ENCODE data around the gene PRRC2A. TPM values are rescaled to one million over a fixed set of nuclear protein-coding genes. Genes with fewer than 3 reads are reported as not detected.

PRRC2A gene
- total RNA-seq, 1 donor from 2014 or later = 30.6 TPM

- peak in 1 of 2 donors; percentile 58 for DNase-seq (ENCODE audit: low spot score in 2 of 2)
- no peak for FAIRE-seq
Observed at GRCh38 chr6:31663961-31664789, 43.7 kb downstream of the PRRC2A start.

DNA sequence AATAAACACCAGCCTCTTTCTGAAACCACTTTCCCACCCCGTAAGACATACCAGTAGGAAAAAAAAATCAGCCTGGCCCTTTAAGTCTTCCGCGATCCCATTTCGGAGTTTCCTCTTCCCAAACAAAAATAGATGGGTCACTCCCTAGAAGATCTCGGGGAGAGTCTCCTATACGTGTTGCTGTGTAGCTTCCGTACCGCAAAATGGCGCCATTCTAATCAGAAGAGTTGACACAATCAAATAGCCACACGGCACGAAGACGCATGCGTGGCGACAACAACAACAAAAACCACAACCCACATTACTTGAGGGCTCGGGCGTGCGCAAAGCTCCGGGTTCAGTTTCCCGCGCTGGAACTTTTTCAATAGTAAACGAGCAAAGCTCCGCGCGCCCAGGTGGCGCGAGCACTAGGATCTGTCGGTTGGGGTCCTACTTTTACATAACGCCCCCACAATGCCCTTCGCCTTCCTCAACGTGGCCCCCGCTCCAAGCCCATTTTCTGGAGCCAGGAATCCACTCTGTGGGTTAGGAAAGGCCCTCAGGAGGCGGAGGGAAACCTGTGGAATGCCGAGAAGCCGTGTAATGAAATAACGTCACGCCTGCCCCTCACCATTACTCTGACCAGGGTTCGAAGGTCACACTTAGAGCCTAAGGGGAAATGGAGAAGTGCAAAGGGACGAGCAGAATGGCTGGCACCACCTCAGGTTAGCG lies 44.4 kb downstream of the PRRC2A start, which contains the start of gene GPANK1:
Gene GPANK1, minus strand, starts transcription at position 208 of the 711 bp plus-strand sequence. CDS start 519 bp downstream, outside the sequence.
- FAIRE-seq = no peak
- peak; percentile 80 to 81 for DNase-seq (ENCODE audit: low spot score in 2 of 2)

DNA sequence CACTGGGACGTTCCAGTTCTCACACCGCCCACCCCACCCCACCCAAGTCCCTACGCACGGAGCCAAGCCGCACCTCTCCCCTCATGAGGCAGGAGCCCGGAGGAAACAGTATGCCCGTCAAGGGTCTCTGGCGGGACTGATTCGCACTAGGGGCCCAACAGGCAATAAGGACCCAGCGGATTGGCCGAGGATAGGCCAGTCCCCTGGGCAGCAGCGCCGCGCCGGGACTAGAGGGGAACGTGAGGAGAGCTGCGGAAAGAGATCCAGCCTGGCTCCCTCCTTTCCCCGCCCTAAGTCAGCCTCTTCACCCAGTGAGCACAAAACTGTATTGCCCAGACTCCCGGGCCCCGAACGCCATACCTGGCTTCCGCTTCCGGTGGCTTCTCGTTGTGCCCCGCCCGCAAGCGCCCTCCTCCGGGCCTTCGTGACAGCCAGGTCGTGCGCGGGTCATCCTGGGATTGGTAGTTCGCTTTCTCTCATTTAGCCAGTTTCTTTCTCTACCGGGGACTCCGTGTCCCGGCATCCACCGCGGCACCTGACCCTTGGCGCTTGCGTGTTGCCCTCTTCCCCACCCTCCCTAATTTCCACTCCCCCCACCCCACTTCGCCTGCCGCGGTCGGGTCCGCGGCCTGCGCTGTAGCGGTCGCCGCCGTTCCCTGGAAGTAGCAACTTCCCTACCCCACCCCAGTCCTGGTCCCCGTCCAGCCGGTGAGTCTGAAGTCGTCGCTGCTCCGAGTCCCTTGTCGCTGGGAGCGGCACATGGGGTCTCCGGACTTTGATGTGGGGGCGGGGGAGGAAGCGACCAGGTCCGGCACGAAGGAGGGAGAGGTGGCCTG lies 45.2 kb downstream of the PRRC2A start, which contains the start of gene CSNK2B:
Gene CSNK2B, plus strand, starts transcription at position 580 of the 836 bp plus-strand sequence. CDS start 752 bp downstream, outside the sequence.
- no peak for FAIRE-seq
- peak; percentile 95 to 98 for DNase-seq (ENCODE audit: low spot score in 2 of 2)

- FAIRE-seq (no peak), DNase-seq (ENCODE audit: low spot score in 2 of 2) (no peak)
Observed at GRCh38 chr6:31666337-31666965, 45.9 kb downstream of the PRRC2A start.

DNA sequence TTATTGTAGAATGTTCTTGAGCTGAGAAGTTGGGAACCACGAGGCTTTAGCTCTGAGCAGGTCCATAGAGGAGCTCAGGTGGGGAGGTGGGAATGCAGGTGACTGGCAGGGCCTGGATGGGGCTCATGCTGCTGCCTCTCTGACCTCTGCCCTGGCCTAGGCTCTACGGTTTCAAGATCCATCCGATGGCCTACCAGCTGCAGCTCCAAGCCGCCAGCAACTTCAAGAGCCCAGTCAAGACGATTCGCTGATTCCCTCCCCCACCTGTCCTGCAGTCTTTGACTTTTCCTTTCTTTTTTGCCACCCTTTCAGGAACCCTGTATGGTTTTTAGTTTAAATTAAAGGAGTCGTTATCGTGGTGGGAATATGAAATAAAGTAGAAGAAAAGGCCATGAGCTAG lies 49.2 kb downstream of the PRRC2A start, which contains the start of gene LY6G5B:
Gene LY6G5B, plus strand, starts transcription at position 301 of the 400 bp plus-strand sequence. CDS start 975 bp downstream, outside the sequence.
- FAIRE-seq = no peak

DNA sequence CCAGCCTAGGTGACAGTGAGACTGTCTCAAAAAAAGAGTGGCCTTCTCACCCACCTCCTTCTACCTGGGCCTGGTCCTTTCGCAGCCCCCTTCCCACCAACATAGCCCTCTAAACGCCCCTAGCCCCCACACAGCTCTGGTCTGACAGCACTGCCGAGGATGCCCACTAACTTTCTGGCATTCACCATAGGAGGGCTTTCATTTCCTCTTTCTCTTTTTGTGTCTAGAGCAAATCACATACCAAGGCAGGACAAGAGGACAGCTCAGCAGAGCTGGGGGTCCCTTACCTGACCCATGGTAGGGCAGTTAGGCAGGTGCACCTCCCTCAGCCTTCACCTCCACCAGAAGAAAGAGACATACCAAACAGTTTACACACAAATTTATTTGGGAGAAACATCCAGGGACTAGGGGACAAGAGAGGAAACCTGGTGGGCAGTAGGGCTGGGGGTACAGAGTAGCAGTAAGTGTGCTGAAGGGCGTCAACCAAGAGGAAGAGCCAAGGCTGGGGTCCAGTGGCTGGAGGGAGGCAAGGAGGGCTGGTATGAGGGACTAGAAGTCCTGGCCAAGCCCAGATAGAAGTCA lies 55.9 kb downstream of the PRRC2A start:
- no peak for DNase-seq (ENCODE audit: low spot score in 2 of 2)
- FAIRE-seq = no peak

More for the DNA sequence above, 49.2 kb downstream of the PRRC2A start, which contains the start of gene LY6G5B:
- DNase-seq (ENCODE audit: low spot score in 2 of 2) = no peak

- FAIRE-seq = no peak
Observed at GRCh38 chr6:31676904-31677303, 56.4 kb downstream of the PRRC2A start.

DNA sequence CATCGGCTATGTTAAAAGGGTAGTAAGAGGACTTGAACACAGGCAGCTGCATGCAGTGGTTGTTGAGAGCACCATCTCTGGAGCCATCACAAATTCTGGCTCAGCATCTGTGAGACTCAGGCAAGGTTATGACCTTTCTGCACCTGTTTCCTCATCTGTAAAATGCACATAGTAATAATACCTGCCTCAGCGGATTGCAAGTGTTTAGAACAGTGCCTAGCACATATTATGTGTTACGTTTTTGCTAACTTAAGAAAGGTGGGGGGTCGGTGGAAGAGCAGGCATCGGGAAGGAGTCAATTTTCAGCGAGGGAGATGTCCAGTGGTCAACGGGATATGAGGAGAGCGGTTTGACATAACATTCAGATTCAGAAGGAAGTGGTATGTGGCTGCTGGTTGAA lies 57.4 kb downstream of the PRRC2A start:
- DNase-seq (ENCODE audit: low spot score in 2 of 2) (no peak), FAIRE-seq (no peak)

More at GRCh38 chr6:31676904-31677303, 56.4 kb downstream of the PRRC2A start:
- DNase-seq (ENCODE audit: low spot score in 2 of 2) = no peak

DNA sequence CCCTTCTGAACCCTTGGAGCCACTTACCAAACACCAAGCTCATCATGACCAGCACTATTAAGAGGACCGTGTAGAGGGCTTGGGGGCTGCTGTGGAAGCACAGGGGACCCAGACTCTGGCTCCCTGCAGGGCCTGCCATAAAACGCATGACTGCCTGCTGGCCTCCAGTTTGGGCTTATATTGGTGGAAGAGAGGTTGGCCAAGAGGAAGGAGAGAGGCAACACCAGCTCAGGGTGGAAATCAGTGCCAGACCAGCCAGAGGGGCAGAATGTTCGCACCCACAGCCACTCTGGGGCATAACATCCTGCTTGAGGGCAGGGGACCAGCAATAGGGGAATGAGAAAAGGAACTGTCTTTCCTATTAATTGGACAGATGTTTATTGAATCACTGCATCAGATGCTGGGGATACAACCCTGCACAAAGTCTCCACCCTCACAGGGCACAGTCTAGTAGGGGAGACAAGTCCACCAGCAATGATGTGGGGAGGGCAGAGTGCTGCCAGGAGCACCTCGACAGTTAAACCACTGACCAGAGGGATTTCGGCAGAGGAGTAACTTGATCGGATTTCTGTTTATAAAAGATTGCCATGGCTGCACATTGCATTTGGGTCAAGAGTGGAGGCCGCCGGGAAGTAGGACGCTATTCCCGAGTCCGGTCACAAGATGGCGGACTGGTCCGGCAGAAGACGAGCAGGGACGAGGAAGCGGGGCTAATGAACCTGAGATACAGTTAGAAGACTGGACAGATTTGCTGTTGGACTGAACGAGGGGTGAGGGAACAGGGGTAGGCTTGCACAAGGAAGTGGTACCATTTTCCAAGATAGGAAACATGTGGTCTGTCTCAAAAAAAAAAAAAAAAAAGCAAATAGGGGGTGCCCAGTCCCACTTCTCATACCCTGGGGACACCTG lies 60.0 kb downstream of the PRRC2A start, which contains the start of gene LY6G5C:
Gene LY6G5C, minus strand, starts transcription at position 842 of the 909 bp plus-strand sequence. Its CDS starts 694 bp downstream, at position 148.
- no peak for FAIRE-seq
- peak; percentile 71 to 83 for DNase-seq (ENCODE audit: low spot score in 2 of 2)

- DNase-seq (ENCODE audit: low spot score in 2 of 2) (peak in 1 of 2 donors; percentile 67), FAIRE-seq (no peak)
Observed at GRCh38 chr6:31681135-31681671, 60.7 kb downstream of the PRRC2A start.

DNA sequence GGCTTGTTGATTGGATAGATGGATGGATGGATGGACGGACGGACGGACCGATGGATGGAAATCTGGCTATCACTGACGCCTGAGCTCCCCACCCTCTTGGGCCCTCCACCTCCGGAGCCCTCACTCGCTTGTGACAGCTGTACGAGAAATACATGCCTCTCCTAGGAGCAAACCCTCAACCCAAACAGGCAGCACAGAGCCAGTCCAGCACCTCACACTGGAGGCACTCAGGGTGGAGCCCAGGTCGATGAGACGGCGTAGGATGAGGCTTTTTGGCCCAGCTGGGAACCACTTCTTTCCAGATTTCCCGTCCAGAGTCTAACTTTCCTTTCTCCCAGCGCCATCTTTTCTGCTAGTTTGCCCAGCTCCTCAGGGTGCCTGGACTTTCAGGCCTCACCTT lies 63.1 kb downstream of the PRRC2A start:
- no peak for FAIRE-seq
- no peak for DNase-seq (ENCODE audit: low spot score in 2 of 2)

DNA sequence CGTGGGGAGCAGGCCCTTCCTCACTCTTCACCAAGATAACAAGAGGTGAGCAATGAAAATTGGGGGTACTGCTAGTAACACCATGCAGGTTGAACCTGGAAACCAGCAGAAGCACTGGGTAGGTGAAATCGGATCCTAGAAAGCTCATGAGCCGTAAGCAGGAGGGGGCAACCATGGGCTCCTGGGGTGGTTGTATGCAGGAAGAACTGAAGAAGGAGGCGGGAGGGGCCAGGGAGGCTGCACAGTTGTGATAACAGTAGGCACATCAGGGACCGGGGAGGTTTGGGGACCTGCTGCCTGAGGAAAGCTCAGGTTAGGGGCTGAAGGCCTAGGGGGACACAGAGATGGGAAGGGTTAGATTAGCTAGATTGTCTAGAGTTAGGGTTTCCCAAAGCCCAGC lies 66.0 kb downstream of the PRRC2A start:
- DNase-seq (ENCODE audit: low spot score in 2 of 2) (no peak), FAIRE-seq (no peak)

GRCh38 chr6:31687321-31687720 lies 66.8 kb downstream of the PRRC2A start:
- FAIRE-seq = no peak

More at GRCh38 chr6:31687321-31687720, 66.8 kb downstream of the PRRC2A start:
- no peak for DNase-seq (ENCODE audit: low spot score in 2 of 2)

Small RNA genes within 50 kb of the gene (small RNA-seq; reads per million reads assigned to genes)
- gene MIR6832 = not detected
- gene RF00019 = not detected
- 1.1 reads per million, percentile 69 among the genes with 10 or more reads in this experiment for gene SNORA38
- not detected for gene UQCRHP1

Other genes with a start within 250 kb of the PRRC2A start
- gene MICA, start 217.1 kb upstream of the PRRC2A start, total RNA-seq = 0.82 TPM
- gene MICB, start 122.6 kb upstream of the PRRC2A start, total RNA-seq = 0.41 TPM
- not detected for gene MCCD1, start 91.8 kb upstream of the PRRC2A start, total RNA-seq
- gene DDX39B, start 78.7 kb upstream of the PRRC2A start, total RNA-seq = 318 TPM
- 54.6 TPM for gene ATP6V1G2, start 74.1 kb upstream of the PRRC2A start, total RNA-seq
- 20.4 TPM for gene NFKBIL1, start 73.1 kb upstream of the PRRC2A start, total RNA-seq
- gene LTA, start 48.4 kb upstream of the PRRC2A start, total RNA-seq = not detected
- not detected for gene TNF, start 45.1 kb upstream of the PRRC2A start, total RNA-seq
- not detected for gene LTB, start 38.3 kb upstream of the PRRC2A start, total RNA-seq
- gene LST1, start 34.4 kb upstream of the PRRC2A start, total RNA-seq = 1.2 TPM
- not detected for gene NCR3, start 27.7 kb upstream of the PRRC2A start, total RNA-seq
- gene AIF1, start 5.5 kb upstream of the PRRC2A start, total RNA-seq = 6.9 TPM
- gene BAG6, start 31.9 kb downstream of the PRRC2A start, total RNA-seq = 150 TPM
- 0.41 TPM for gene APOM, start 35.2 kb downstream of the PRRC2A start, total RNA-seq
- 16.7 TPM for gene C6orf47, start 40.1 kb downstream of the PRRC2A start, total RNA-seq
- 11.4 TPM for gene GPANK1, start 44.3 kb downstream of the PRRC2A start, total RNA-seq
- gene CSNK2B, start 45.4 kb downstream of the PRRC2A start, total RNA-seq = 66.0 TPM
- gene LY6G5B, start 49.3 kb downstream of the PRRC2A start, total RNA-seq = 1.6 TPM
- gene LY6G5C, start 60.4 kb downstream of the PRRC2A start, total RNA-seq = 5.3 TPM
- gene ABHD16A, start 82.6 kb downstream of the PRRC2A start, total RNA-seq = 41.6 TPM
- gene LY6G6F, start 86.2 kb downstream of the PRRC2A start, total RNA-seq = not detected
- gene LY6G6D, start 94.6 kb downstream of the PRRC2A start, total RNA-seq = not detected
- not detected for gene LY6G6C, start 101.0 kb downstream of the PRRC2A start, total RNA-seq
- gene MPIG6B, start 102.7 kb downstream of the PRRC2A start, total RNA-seq = not detected
- 90.9 TPM for gene DDAH2, start 108.6 kb downstream of the PRRC2A start, total RNA-seq
- 26.1 TPM for gene CLIC1, start 115.8 kb downstream of the PRRC2A start, total RNA-seq
- gene MSH5, start 119.3 kb downstream of the PRRC2A start, total RNA-seq = 2.9 TPM
- 0.82 TPM for gene SAPCD1, start 141.9 kb downstream of the PRRC2A start, total RNA-seq
- under 0.01 TPM for gene VWA7, start 156.6 kb downstream of the PRRC2A start, total RNA-seq
- 34.6 TPM for gene VARS1, start 175.0 kb downstream of the PRRC2A start, total RNA-seq
- gene LSM2, start 186.3 kb downstream of the PRRC2A start, total RNA-seq = 23.6 TPM
- gene HSPA1L, start 194.6 kb downstream of the PRRC2A start, total RNA-seq = 5.7 TPM
- 111 TPM for gene HSPA1A, start 194.8 kb downstream of the PRRC2A start, total RNA-seq
- gene HSPA1B, start 207.0 kb downstream of the PRRC2A start, total RNA-seq = 180 TPM
- 19.6 TPM for gene NEU1, start 242.1 kb downstream of the PRRC2A start, total RNA-seq

All from frontal cortex (tissue), 4 donors.